ENCODE data around the gene PKDCC.

PKDCC gene

GRCh38 chr2:42050010-42050702, 2.3 kb downstream of the PKDCC start:
- no peak for DNase-seq

- no peak for DNase-seq
Observed at GRCh38 chr2:42050703-42051542, 3.1 kb downstream of the PKDCC start.

- DNase-seq, result no peak
Observed at GRCh38 chr2:42051543-42052235, 3.9 kb downstream of the PKDCC start.

- DNase-seq, result no peak
Observed at GRCh38 chr2:42052702-42053481, 5.1 kb downstream of the PKDCC start.

GRCh38 chr2:42053482-42053790, 5.6 kb downstream of the PKDCC start:
- no peak for DNase-seq

GRCh38 chr2:42053791-42054701, 6.2 kb downstream of the PKDCC start:
- no peak for DNase-seq

- DNase-seq, result no peak
Observed at GRCh38 chr2:42054714-42055430, 7.1 kb downstream of the PKDCC start.

GRCh38 chr2:42055573-42056514, 8.0 kb downstream of the PKDCC start:
- no peak for DNase-seq

GRCh38 chr2:42057159-42057901, 9.5 kb downstream of the PKDCC start:
- no peak for DNase-seq

GRCh38 chr2:42057902-42058450, 10.2 kb downstream of the PKDCC start:
- no peak for DNase-seq

GRCh38 chr2:42059261-42059898, 11.6 kb downstream of the PKDCC start:
- DNase-seq, result no peak

GRCh38 chr2:42060028-42060427, 12.2 kb downstream of the PKDCC start:
- no peak for DNase-seq

- DNase-seq, result no peak
Observed at GRCh38 chr2:42060718-42061619, 13.1 kb downstream of the PKDCC start.

- DNase-seq, result no peak
Observed at GRCh38 chr2:42061839-42062238, 14.0 kb downstream of the PKDCC start.

- DNase-seq, result no peak
Observed at GRCh38 chr2:42063431-42064171, 15.8 kb downstream of the PKDCC start.

GRCh38 chr2:42064417-42064942, 16.7 kb downstream of the PKDCC start:
- DNase-seq, result no peak
